HG03064 (cell line): ENCODE results near the gene HHIP.

Experiments
- ATAC-seq: cut with Tn5 transposase; IDR thresholded peaks from one replicate; pipeline ENCODE4 v1.9.1; 2021; ENCODE audit warnings: low read depth; ENCODE audit not compliant: unreplicated experiment

HHIP gene, protein sequence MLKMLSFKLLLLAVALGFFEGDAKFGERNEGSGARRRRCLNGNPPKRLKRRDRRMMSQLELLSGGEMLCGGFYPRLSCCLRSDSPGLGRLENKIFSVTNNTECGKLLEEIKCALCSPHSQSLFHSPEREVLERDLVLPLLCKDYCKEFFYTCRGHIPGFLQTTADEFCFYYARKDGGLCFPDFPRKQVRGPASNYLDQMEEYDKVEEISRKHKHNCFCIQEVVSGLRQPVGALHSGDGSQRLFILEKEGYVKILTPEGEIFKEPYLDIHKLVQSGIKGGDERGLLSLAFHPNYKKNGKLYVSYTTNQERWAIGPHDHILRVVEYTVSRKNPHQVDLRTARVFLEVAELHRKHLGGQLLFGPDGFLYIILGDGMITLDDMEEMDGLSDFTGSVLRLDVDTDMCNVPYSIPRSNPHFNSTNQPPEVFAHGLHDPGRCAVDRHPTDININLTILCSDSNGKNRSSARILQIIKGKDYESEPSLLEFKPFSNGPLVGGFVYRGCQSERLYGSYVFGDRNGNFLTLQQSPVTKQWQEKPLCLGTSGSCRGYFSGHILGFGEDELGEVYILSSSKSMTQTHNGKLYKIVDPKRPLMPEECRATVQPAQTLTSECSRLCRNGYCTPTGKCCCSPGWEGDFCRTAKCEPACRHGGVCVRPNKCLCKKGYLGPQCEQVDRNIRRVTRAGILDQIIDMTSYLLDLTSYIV

DNA sequence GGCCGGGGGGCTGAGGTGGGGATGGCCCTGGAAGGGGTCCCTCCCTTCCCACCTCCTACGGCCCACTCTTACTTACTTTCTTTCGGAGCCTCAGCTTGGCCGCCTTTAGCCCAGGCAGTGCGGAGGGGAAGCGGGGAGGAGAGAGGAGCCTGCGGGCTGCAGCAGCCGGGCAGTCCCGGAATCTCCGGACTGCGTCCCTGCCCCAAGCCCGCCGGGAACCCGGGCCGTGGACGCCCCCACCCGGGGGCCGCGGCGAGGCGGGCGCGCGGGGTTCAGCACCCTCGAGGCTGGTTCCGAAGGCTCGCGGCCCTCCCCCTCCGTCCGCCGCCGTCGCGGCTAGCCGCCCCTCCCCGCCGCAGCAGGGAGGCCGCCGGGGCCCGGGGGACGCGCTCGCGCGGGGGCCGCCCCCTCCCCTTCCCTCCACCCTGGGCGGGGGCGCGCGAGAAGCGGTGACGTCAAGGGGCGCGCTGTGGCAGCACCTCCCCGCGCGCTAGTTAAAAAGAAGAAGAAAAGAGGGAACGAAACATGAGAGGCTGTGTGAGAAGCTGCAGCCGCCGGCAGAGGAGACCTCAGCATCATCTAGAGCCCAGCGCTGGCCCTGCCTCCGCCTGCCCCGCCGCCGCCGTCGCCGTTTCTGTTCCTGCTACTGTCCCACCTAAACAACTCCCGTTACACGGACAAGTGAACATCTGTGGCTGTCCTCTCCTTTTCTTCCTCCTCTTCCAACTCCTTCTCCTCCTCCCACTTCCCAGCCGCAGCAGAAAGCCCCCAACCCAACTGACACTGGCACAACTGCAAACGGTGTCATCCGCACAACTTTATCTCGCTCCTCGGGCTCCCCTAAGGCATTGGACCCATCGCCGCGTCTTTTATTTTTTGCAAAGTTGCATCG lies at the start of gene HHIP:
HHIP (plus strand) TSS at position 526 of the 892 bp plus-strand sequence. CDS start 520 bp downstream, outside the sequence.
- no peak for ATAC-seq

DNA sequence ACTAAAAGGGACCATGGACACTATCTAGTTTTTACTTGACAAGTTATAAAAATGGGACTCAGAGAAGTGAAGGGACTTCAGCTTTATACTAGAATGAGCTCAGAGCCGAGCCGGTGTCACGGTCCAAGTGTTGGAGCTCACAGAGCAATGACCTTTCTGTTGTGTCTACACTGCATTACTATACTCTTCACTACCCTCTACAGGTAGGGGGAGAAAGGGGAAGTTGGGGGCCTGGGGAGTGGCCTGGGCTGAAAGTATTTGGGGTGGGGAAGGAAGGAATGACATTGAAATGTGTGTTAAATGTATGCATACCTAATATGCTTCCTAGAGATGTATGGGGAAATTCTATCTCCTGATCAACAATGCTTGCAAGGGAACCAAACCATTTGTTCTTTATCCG lies 48.8 kb upstream of the HHIP start:
- no peak for ATAC-seq

DNA sequence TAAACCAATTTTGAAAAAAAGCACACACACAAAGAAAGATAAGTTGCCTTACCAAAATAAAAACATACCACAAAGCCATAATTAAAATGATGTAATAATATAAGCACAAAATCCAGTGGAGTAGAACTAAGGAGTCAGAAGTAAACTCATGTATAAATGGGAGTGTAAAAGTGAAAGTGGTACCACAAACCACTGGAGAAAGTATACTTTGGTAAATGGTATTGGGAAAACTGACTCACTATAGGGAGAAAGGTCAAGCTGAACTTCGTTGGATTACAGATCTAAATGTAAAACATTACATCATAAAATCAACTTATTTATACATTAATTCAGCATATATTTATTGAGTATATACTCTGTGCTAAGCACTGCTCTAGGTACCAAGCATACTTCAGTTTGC lies 46.3 kb upstream of the HHIP start:
- no peak for ATAC-seq

DNA sequence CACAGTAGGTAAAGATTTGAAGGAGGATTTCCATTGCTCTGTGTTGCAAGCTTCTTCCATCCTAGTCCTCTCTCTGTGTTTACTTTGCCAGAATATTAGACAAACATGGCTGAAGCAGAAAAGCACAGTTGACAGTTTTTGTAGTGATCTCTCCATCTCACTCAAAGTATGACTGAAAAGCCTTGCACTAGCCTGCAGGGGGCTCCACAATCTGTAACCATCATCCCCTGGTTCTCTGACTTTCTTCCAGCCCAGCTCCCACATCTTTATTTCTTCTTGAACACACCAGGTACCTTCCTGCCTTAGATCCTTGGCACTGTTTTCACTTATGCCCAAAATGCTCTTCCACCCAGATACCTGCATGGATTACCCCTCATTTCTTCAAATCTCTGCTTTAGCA lies 34.1 kb upstream of the HHIP start:
- peak; percentile 59 for ATAC-seq

DNA sequence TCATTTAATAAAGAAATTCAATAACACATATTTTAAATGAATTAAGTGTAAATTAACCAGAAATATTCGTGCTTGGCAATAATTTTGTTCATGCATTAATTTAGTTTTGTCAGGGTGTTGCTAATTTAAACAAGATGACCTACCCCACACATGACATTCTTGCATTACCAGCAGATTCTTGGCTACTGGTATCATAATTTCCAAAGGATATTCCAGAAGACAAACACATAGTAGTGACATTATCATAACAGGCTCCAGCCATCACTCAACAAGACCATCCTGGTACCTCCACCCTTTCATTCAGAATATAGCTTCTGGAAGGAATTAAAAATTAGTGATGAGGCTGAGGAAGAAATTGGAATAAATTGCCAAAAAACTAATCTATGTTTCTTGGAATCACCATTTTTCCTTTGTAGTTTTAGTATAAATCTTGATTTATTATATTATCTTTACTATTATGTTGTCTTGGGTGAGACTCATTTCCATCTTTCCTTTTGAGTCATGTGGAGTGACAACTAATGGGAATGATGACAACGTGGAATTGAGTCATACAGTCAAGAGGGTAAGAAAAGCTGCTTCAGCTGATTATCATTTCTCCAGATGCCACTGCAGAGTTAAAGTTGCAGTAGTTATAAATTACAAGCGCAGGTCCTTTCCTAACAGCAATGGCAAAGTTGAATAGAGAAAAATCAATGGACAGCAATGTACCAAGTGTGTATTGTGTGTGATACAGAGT lies 30.9 kb upstream of the HHIP start:
- no peak for ATAC-seq

DNA sequence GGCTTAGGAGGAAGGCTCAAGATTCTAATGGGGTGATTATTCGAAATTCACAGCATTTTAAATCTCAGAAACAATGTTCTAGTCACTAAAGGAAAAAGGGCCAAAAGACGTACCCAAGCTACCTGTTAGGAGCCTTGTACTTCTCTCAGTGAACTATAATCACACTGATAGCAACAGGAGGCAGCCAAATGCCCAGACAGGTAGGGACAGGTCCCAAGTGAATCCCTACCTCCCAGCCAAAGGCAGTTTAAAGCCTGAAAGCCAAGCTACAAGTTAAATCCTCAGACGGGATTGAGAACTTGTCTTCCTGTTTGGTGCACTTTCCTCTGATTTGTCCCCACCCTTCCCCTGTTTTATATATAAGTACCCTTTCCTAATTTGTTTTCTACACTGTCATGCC lies 24.3 kb upstream of the HHIP start:
- ATAC-seq, result no peak

DNA sequence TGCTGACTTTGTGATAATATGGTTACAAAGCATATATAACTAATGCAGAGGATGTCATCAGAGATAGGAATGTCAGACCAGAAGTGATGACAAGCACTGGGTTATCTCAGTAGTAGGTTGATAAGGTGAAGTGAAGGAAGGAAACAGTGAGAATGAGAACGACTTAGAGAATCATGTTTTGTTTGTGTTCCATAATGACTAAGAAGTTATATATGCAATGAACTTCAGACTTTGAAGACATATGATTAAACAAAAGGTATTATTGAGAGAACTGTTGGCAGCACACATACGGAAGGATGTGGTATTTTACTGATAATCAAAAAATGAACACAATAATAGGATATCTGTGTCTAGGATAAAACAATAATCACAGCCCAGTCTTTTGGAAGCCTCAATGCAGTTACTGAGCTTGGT lies 18.3 kb upstream of the HHIP start:
- no peak for ATAC-seq

DNA sequence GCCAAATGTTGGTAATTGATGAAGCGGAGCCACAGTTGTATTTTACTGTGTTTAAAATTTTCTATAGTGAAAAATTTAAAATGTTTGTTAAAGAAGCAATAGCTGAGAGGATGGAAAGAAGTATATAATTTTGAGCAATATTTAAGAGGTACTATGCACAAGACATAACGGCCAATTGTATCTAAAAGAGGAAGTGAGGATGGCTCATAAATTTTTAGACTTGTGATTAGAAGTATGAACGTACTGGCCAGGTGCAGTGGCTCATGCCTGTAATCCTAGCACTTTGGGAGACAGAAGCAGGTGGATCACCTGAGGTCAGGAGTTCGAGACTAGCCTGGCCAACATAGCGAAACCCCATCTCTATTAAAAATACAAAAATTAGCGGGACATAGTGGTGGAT lies 12.7 kb upstream of the HHIP start:
- ATAC-seq, result no peak

DNA sequence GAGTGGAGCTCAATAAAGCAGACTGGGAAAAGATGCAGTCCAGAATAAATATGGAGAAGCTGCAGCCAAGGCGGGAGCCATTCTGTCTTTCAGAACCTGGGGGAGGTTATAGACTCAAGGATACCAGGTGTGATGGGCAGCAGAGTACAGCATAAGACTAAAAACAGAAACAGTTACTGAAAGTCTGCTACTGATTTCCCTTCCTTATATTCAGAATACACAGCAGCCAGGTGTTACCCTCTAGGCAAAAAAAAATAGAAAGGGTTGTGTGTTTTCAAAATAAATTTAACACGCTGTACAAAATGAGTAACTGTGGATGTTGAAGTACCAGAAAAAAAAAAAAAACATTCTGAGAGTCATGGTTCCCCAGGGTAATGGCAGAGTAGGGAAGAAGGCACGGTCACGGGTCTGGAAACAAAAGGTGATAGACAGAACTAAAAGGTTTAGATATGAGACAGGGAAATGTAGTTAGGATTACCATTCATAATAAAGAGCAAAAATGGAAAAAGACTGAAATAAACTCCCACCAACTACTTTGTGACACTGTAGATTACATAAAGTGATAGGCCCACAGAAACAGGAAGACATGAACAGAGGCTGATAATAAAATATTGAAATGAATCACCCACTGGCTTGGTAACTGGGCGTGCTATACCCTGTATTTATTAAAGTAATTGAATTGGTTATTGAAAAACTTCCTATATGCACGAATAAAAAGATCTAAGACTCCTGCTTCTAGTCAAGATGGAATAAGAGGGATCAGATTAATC lies 10.8 kb upstream of the HHIP start:
- ATAC-seq, result peak; percentile 99

DNA sequence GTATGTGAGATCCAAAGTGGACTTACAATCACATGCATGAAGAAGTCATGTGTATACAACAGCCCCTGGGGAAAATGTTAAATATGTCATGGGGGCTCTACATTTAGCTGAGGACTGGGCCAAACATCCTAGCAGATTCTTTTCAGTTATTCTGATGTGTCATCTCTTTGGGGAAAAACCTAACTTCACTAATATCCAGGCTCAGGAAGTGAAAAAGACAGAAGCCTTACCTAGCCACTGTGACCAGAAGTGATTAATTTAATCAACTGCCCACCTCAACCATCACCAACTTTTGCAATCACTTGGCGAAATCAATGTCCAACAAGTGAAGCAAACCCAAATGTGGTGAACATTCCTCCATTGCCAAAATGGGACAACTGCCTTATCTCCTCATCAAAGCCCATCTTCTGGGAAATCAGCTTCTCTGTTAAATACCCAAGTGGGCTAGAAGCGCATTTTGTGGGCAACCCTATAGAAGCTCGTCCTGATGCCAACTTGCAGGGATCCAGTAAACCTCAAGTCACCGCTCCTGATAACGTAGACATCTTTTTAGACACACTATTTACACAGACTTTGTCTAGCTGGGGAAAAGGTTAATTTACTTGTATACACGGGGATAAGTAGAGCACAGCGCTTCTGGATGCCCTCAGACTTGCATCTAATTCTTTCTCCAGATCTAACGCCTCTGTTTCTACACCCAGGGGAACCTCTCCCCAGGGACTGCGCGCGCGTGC lies 1.4 kb upstream of the HHIP start:
- no peak for ATAC-seq

DNA sequence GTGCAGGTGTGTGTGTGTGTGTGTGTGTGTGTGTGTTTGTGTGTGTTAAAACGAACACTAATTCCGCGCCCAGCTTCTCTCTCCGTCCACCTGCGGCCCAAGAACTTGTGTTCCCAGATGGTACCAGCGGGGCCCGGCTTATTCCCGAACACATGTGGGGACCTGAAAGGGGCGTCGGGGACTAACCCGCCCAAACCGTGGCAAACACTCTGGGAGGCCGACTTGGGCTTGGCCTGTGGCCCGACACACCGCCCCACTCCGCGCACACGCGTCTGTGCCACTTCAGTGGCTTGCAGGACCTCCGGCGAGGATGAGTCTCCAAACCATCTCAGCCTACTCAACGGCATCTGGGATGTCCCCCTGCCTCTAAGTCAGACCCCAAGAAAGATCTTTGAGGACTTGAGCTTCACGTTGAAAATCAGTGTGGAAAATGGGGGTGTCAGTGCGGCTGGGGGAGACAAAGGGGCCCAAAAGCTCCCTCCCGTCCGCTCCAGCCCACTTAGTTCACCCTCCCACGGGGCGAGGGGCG lies 790 bp upstream of the HHIP start:
- ATAC-seq, result no peak

DNA sequence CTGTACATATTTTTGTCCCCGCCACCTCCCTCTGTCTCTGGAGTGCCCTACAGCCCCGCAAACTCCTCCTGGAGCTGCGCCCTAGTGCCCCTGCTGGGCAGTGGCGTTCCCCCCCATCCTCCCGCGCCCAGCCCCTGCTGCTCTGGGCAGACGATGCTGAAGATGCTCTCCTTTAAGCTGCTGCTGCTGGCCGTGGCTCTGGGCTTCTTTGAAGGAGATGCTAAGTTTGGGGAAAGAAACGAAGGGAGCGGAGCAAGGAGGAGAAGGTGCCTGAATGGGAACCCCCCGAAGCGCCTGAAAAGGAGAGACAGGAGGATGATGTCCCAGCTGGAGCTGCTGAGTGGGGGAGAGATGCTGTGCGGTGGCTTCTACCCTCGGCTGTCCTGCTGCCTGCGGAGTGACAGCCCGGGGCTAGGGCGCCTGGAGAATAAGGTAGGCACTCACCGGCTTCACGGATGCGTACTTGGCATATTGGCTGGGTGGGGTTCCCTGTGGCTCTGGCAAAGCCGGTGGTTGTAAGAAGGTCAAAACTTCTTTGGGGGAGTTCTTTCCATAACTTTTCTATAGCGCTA lies 653 bp downstream of the HHIP start:
- ATAC-seq, result no peak

DNA sequence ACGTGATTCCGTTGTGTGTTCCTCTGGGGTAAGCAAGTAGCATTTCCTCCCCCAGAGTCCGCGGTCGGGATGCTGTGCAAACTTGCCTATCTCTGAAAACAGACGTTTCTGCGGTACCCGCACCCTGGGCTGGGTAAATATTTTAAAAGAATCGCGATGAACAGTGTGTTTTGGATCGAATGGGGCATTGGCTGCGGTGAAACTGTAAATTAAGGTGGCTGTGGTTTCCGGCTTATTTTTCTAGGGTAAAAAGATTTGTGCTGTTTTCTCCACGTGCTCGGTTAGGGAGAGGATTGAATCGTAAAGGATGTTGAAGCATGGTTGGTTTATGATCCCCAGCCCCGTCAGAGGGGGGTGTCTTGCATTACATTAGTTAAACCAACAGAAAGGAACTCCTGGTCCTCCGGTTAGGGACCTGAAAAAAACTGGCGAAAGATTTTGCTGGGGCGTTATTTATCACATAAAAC lies 1.2 kb downstream of the HHIP start:
- ATAC-seq, result no peak

DNA sequence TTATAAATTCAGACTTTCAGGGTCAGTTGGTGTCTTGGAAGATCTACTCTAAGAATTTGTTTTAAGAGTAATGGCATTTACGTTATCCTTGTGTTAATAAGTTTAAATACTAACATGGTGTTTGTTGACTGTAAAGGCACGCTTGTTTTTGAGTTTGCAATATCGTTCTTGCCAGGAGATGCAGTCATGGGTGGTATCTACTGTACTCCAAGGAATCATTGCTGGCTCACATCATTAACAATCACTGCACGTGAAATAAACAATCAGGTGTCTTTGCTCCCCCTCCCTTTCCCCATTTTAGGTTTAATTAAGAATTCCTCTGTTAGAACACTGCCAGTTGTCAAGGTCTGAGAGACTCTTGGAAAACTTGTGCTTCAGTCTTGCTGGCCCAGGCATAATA lies 1.6 kb downstream of the HHIP start:
- no peak for ATAC-seq

DNA sequence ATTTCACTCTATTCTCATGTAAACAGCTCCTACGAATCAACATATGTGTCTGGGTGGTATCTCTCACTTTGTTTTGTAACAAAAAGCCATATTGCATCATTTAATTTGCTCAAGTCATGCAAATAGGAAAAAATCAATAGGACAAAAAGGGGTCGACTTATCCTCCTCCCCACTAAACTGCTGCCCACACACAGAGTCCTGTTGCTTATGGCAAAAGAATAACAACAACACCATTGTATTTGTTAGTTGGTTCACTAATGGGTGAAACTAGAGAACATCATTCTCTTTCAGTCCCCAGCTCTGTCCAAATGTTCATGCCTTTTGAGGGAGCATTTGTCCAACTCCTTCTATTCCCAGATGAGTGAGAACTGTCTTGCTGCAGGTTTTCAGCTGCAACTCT lies 2.1 kb downstream of the HHIP start:
- no peak for ATAC-seq

DNA sequence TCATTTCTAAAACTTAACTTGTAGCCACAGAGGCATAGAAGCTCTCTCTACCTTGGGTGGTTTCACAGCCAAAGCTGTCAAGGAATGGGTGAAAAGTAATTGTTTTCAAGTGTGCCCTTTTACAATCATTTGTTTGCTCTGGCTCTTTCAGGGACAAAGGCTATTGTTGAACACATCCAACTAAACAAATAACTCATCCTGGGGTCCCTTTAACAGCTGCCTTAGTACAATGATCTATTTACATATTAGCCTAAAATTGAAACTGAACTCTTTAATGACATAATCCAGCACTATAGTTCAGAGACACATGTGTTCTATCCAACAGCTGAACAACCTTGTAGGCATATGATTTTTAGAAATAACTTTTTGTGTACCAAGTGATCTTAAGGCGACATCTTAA lies 3.7 kb downstream of the HHIP start:
- no peak for ATAC-seq

DNA sequence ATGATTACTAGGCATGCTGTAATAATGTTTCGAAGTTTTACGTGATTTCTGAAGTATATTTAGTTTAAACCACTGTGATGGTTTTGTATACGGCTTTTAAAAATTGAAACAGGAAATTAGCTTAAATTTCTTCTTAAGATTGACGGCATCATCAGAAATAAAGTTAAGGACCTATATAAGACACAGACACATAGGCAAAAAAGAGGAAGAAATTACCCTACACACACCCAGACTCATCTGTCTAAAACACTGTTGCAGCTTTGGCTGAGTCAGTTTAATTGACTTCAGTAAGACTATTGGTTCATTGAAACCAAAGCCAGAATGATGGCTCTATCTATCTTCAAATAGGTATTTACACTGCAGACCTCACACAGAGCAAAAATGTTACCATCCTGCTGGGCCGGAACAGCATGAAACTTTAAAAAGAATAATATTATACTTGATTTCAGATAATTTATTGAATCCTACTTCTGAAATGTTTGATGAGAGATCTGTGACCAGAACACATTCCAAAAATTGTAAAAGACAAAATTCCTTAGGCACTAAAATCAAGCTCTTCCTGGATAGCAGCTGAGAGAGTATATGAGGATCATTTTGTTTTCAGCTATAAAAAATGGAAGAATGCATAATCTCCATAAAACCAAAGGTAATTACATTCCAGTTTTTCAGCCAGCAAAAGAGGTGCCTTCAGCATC lies 4.5 kb downstream of the HHIP start:
- no peak for ATAC-seq
